Osteoblast (primary cell): ENCODE data around the gene FBL. TPM values are rescaled to one million over a fixed set of nuclear protein-coding genes. Genes with fewer than 3 reads are reported as not detected.
"Not testable (repeated sequence)": the region's sequence is repeated elsewhere in the genome, so short reads cannot be mapped to it uniquely, and the experiment has no call there.

Source experiments
- DNase-seq: peaks from one replicate; pipeline ENCODE4 v3.0.0; 2011; ENCODE audit warnings: low spot score, mixed read lengths; ENCODE audit not compliant: insufficient read length; ENCODE audit errors: missing footprints
- H2AFZ ChIP-seq: 2 replicates; pipeline ENCODE4 v1.6.0; 2011; ENCODE audit warnings: mild to moderate bottlenecking, low read length
- H3K27ac ChIP-seq: 2 replicates; pipeline ENCODE4 v1.5.1; 2011; ENCODE audit warnings: mild to moderate bottlenecking, low read depth, low read length, moderate library complexity
- H3K27me3 ChIP-seq: 2 replicates; pipeline ENCODE4 v1.6.0; 2012; ENCODE audit warnings: mild to moderate bottlenecking, control low read depth, inconsistent platforms, low read length, moderate library complexity; ENCODE audit not compliant: insufficient read depth
- H3K36me3 ChIP-seq: 2 replicates; pipeline ENCODE4 v1.5.1; 2011; ENCODE audit warnings: mild to moderate bottlenecking, low read length, control low read depth, moderate library complexity; ENCODE audit not compliant: insufficient read depth
- H3K4me1 ChIP-seq: 2 replicates; pipeline ENCODE4 v1.5.1; 2011; ENCODE audit warnings: mild to moderate bottlenecking, low read length, control low read depth, moderate library complexity; ENCODE audit not compliant: insufficient read depth
- H3K4me2 ChIP-seq: 2 replicates; pipeline ENCODE4 v1.6.0; 2011; ENCODE audit warnings: mild to moderate bottlenecking, low read length; ENCODE audit not compliant: insufficient read depth
- H3K4me3 ChIP-seq: fragments of 200-600 bp; sonication (generic); 3 replicates; pipeline ENCODE4 v1.5.1; 2012; ENCODE audit warnings: mild to moderate bottlenecking, low read length, inconsistent platforms; ENCODE audit not compliant: insufficient read depth
- H3K79me2 ChIP-seq: 2 replicates; pipeline ENCODE4 v1.6.0; 2012; ENCODE audit warnings: mild to moderate bottlenecking, low read length, control low read depth, inconsistent platforms; ENCODE audit not compliant: insufficient read depth
- H3K9me3 ChIP-seq: 2 replicates; pipeline ENCODE4 v1.5.1; 2011; ENCODE audit warnings: low read depth, low read length, control low read depth
- H4K20me1 ChIP-seq: 2 replicates; pipeline ENCODE4 v1.6.0; 2012; ENCODE audit warnings: mild to moderate bottlenecking, low read length, control low read depth; ENCODE audit not compliant: insufficient read depth
- CTCF ChIP-seq: IDR thresholded peaks from 2 replicates; pipeline ENCODE4 v1.5.1; 2011; ENCODE audit warnings: mild to moderate bottlenecking, low read depth, low read length, moderate library complexity; ENCODE audit errors: extremely low read depth
- total RNA-seq: library from RNA; depleted of rRNA; stranded (reverse); fragments of >200 nt; gene quantifications from 2 replicates; pipeline ENCODE4 v1.2.3, GENCODE V29; 2012

The FBL gene
- total RNA-seq, 1 donor, result 87.2 TPM

DNA sequence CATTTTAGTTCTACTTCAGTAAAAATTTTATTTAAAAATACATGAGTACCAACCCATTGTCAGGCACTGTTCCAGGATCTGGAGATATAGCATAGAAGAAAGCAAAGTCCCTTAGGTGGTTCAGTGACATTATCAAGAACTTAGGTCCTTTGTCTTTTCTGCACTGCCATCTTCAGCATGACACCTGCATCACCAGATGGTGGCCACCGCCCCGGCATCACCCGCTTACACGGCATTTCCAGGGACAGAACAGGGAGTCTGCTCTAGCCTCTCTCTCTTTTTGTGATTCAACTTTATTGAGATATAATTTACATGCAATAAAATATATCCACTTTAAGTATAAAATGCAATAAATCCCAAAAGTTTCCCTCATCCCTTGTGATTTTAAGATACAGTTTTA is 35.8 kb downstream of the FBL start:
- H4K20me1 ChIP-seq, result no peaks in the 10 kb centered on the region
- DNase-seq, result no peak

DNA sequence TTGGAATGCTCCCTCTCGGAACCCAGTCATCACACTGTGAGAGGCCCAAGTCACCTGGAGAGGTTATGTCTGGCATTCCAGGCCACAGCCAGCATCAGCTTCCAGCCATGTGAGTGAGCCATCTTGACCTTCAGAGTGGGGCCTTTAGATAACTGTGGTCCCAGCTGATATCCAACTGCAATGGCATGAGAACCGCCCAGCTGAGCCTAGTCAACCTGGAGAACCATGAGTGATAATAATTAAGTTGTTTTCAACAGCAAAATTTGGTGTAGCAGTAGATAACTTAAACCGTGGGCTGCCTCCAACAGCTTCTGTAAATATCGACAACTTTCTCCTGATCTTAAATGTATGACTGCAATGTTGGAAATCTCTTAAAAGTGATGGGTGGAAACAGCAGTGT is 36.8 kb downstream of the FBL start:
- Histone ChIP-seq H3K27me3 (no peaks in the 10 kb centered on the region), H3K79me2 (no peaks in the 10 kb centered on the region), H3K4me3 (no peak overlapping the region), H2AFZ (no peak overlapping the region), H3K9me3 (no peaks in the 10 kb centered on the region), H3K36me3 (no peaks in the 10 kb centered on the region), H3K27ac (no peak overlapping the region), H3K4me1 (no peaks in the 10 kb centered on the region), H3K4me2 (no peak overlapping the region), H4K20me1 (no peaks in the 10 kb centered on the region)
- no peak for DNase-seq
- TF ChIP-seq CTCF, result no peak

More for the DNA sequence above, 35.8 kb downstream of the FBL start:
- no peak for TF ChIP-seq CTCF
- H3K4me3 ChIP-seq, result no peak overlapping the region
- H3K9me3 ChIP-seq, result no peaks in the 10 kb centered on the region
- H3K79me2 ChIP-seq, result no peaks in the 10 kb centered on the region
- no peaks in the 10 kb centered on the region for H3K36me3 ChIP-seq
- H2AFZ ChIP-seq, result no peak overlapping the region
- H3K4me1 ChIP-seq, result peaks cover 3% of the 10 kb centered on the region
- no peaks in the 10 kb centered on the region for H3K27me3 ChIP-seq
- H3K4me2 ChIP-seq, result no peak overlapping the region
- no peak overlapping the region for H3K27ac ChIP-seq

DNA sequence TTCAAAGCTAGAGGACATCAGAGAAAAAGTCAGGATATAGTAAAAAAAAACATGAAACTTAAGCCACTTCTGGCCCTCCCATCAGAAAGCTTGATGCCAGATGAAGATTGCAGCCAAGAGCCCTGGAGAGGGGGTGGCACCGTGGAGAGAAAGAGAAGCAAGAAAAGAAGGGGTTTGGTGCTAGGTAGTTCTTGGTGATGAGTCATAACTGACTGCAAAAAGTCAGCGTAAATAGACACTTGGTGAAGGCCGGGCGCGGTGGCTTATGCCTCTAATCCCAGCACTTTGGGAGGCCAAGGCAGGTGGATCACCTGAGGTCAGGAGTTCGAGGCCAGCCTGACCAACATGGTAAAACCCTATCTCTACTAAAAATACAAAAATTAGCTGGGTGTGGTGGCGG is 37.5 kb downstream of the FBL start:
- H3K4me1 ChIP-seq, H3K27me3 ChIP-seq, H3K36me3 ChIP-seq, H4K20me1 ChIP-seq, H3K79me2 ChIP-seq, H3K4me2 ChIP-seq, H2AFZ ChIP-seq, DNase-seq, H3K27ac ChIP-seq, H3K4me3 ChIP-seq, H3K9me3 ChIP-seq: not testable (repeated sequence)

DNA sequence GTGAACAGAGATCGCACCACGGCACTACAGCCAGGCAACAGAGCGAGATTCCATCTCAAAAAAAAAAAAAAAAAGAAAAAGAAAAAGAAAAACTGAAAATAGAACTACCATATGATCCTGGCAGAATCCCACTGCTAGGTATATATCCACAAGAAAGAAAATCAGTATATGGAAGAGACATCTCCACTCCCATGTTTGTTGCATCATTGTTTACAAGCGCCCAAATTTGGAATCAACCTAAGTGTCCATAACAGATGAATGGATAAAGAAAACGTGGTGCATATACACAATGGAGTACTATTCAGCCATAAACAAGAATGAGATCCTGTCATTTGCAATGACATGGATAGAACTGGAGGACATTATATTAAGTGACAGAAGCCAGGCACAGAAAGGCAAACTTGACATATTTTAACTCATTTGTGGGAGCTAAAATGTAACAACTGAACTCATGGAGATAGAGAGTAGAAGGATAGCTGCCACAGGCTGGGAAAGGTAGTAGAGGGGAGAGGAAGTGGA is 38.3 kb downstream of the FBL start:
- TF ChIP-seq CTCF, result no peak
- no peak overlapping the region for H3K4me3 ChIP-seq
- H3K27ac ChIP-seq, result no peak overlapping the region
- no peak for DNase-seq
- H3K4me2 ChIP-seq, result no peak overlapping the region
- H3K27me3 ChIP-seq, result peaks cover 4% of the 10 kb centered on the region
- H2AFZ ChIP-seq, result no peak overlapping the region
- no peaks in the 10 kb centered on the region for H4K20me1 ChIP-seq
- no peaks in the 10 kb centered on the region for H3K36me3 ChIP-seq
- no peaks in the 10 kb centered on the region for H3K9me3 ChIP-seq
- H3K79me2 ChIP-seq, result no peaks in the 10 kb centered on the region
- H3K4me1 ChIP-seq, result no peaks in the 10 kb centered on the region
